Keratinocyte (primary cell): ENCODE measurements around the gene ERCC3.

Experiments used
- CTCF ChIP-seq, 3 experiments: IDR thresholded peaks in 1 of 3; conservative IDR thresholded peaks in 1 of 3; optimal IDR thresholded peaks in 1 of 3; 2 replicates in 2 of 3; 3 replicates in 1 of 3; pipeline versions ENCODE3 to v1.5.1; 2011; ENCODE audit warnings: low read length in 3 of 3, mild to moderate bottlenecking in 3 of 3, moderate library complexity in 2 of 3, control low read depth in 1 of 3, inconsistent platforms in 1 of 3; ENCODE audit not compliant: insufficient read depth in 2 of 3; ENCODE audit errors: extremely low read depth in 1 of 3
- EZH2 ChIP-seq: IDR thresholded peaks from one replicate; pipeline ENCODE4 v1.6.1; 2012; ENCODE audit warnings: inconsistent platforms, mild to moderate bottlenecking, low read length, moderate library complexity

- no peak for TF ChIP-seq EZH2
- no peak for TF ChIP-seq CTCF (optimal IDR thresholded peaks at IDR 0.05 in 1 of 3, IDR thresholded peaks at IDR 0.05 in 1 of 3, conservative IDR thresholded peaks at IDR 0.05 in 1 of 3; ENCODE audit: extremely low read depth in 1 of 3, insufficient read depth in 2 of 3, low read length in 3 of 3)
Measured at GRCh38 chr2:127277028-127277427, 16.9 kb downstream of the ERCC3 start.
